ENCODE measurements around the gene HBEGF.

GRCh38 chr5:140381351-140381750 is 34.9 kb upstream of the HBEGF start:
- TF ChIP-seq FOXM1 (IDR thresholded peaks at IDR 0.05; ENCODE audit: borderline replicate concordance) (no peak), SP1 (IDR thresholded peaks at IDR 0.05) (no peak), BHLHE40 (IDR thresholded peaks at IDR 0.05; ENCODE audit: borderline replicate concordance) (no peak), ARNT (IDR thresholded peaks at IDR 0.05) (no peak)
